ENCODE measurements around the gene SCN4A.
A peak's percentile ranks its signal among the peaks of the same experiment; 100 is the strongest.
"Not testable (repeated sequence)": the region's sequence is repeated elsewhere in the genome, so short reads cannot be mapped to it uniquely, and the experiment has no call there.

The SCN4A gene

GRCh38 chr17:63972796-63973195 is at the start of gene SCN4A:
Gene SCN4A, minus strand, starts transcription at chr17:63972918. Its CDS starts 77 bp downstream, at chr17:63972841.
- no peak within 1 kb of the TSS for H3K9ac ChIP-seq (ENCODE audit: low read length)
- no peaks in the 10 kb centered on the region for H3K4me1 ChIP-seq (ENCODE audit: control insufficient read depth, insufficient read depth, low read length)
- H3K4me3 ChIP-seq (ENCODE audit: low read length): no peak within 1 kb of the TSS
- no peaks in the 10 kb centered on the region for H3K27me3 ChIP-seq (ENCODE audit: control insufficient read depth, insufficient read depth, low read length)
- H3K36me3 ChIP-seq (ENCODE audit: control insufficient read depth, insufficient read depth, low read length): no peaks in the 10 kb centered on the region
- H3K27ac ChIP-seq (ENCODE audit: low read depth, low read length): no peak within 1 kb of the TSS

- Histone ChIP-seq H3K4me3 (ENCODE audit: low read length) (peak within 1 kb of the TSS; percentile 73), H3K4me1 (ENCODE audit: control insufficient read depth, insufficient read depth, low read length) (no peaks in the 10 kb centered on the region), H3K36me3 (ENCODE audit: control insufficient read depth, insufficient read depth, low read length) (no peaks in the 10 kb centered on the region), H3K27ac (ENCODE audit: low read depth, low read length) (peak within 1 kb of the TSS; percentile 14), H3K27me3 (ENCODE audit: control insufficient read depth, insufficient read depth, low read length) (no peaks in the 10 kb centered on the region), H3K9ac (ENCODE audit: low read length) (peak within 1 kb of the TSS; percentile 54)
Measured at GRCh38 chr17:64020056-64020766, 47.5 kb upstream of the SCN4A start, which contains the start of gene ICAM2. Gene ICAM2, minus strand, starts transcription at chr17:64020633. Its CDS starts 13,942 bp downstream, at chr17:64006691.

- H3K4me3 ChIP-seq (ENCODE audit: low read length): peak overlapping the region; percentile 73
- H3K4me1 ChIP-seq (ENCODE audit: control insufficient read depth, insufficient read depth, low read length); H3K36me3 ChIP-seq (ENCODE audit: control insufficient read depth, insufficient read depth, low read length); H3K27ac ChIP-seq (ENCODE audit: low read depth, low read length); H3K27me3 ChIP-seq (ENCODE audit: control insufficient read depth, insufficient read depth, low read length); H3K9ac ChIP-seq (ENCODE audit: low read length): not testable (repeated sequence)
Measured at GRCh38 chr17:64019551-64019961, 46.8 kb upstream of the SCN4A start.

- Histone ChIP-seq H3K27me3 (ENCODE audit: control insufficient read depth, insufficient read depth, low read length) (no peaks in the 10 kb centered on the region), H3K4me1 (ENCODE audit: control insufficient read depth, insufficient read depth, low read length) (no peaks in the 10 kb centered on the region), H3K9ac (ENCODE audit: low read length) (no peak overlapping the region), H3K27ac (ENCODE audit: low read depth, low read length) (no peak overlapping the region), H3K4me3 (ENCODE audit: low read length) (no peak overlapping the region), H3K36me3 (ENCODE audit: control insufficient read depth, insufficient read depth, low read length) (no peaks in the 10 kb centered on the region)
Measured at GRCh38 chr17:64017381-64017980, 44.8 kb upstream of the SCN4A start.

- Histone ChIP-seq H3K9ac (ENCODE audit: low read length) (no peak overlapping the region), H3K27ac (ENCODE audit: low read depth, low read length) (no peak overlapping the region), H3K36me3 (ENCODE audit: control insufficient read depth, insufficient read depth, low read length) (no peaks in the 10 kb centered on the region), H3K4me3 (ENCODE audit: low read length) (no peak overlapping the region), H3K4me1 (ENCODE audit: control insufficient read depth, insufficient read depth, low read length) (no peaks in the 10 kb centered on the region), H3K27me3 (ENCODE audit: control insufficient read depth, insufficient read depth, low read length) (no peaks in the 10 kb centered on the region)
Measured at GRCh38 chr17:64016974-64017373, 44.3 kb upstream of the SCN4A start.

- Histone ChIP-seq H3K27ac (ENCODE audit: low read depth, low read length) (no peak overlapping the region), H3K9ac (ENCODE audit: low read length) (no peak overlapping the region), H3K27me3 (ENCODE audit: control insufficient read depth, insufficient read depth, low read length) (no peaks in the 10 kb centered on the region), H3K4me1 (ENCODE audit: control insufficient read depth, insufficient read depth, low read length) (no peaks in the 10 kb centered on the region), H3K4me3 (ENCODE audit: low read length) (no peak overlapping the region), H3K36me3 (ENCODE audit: control insufficient read depth, insufficient read depth, low read length) (no peaks in the 10 kb centered on the region)
Measured at GRCh38 chr17:64016231-64016784, 43.6 kb upstream of the SCN4A start.

GRCh38 chr17:64015447-64015846 is 42.7 kb upstream of the SCN4A start:
- no peak overlapping the region for H3K27ac ChIP-seq (ENCODE audit: low read depth, low read length)

GRCh38 chr17:64009571-64010402 is 37.1 kb upstream of the SCN4A start:
- no peak overlapping the region for H3K27ac ChIP-seq (ENCODE audit: low read depth, low read length)
- H3K4me1 ChIP-seq (ENCODE audit: control insufficient read depth, insufficient read depth, low read length): no peaks in the 10 kb centered on the region
- no peaks in the 10 kb centered on the region for H3K27me3 ChIP-seq (ENCODE audit: control insufficient read depth, insufficient read depth, low read length)
- no peaks in the 10 kb centered on the region for H3K36me3 ChIP-seq (ENCODE audit: control insufficient read depth, insufficient read depth, low read length)
- H3K4me3 ChIP-seq (ENCODE audit: low read length): no peak overlapping the region
- H3K9ac ChIP-seq (ENCODE audit: low read length): no peak overlapping the region

More at GRCh38 chr17:64015447-64015846, 42.7 kb upstream of the SCN4A start:
- Histone ChIP-seq H3K4me3 (ENCODE audit: low read length) (no peak overlapping the region), H3K4me1 (ENCODE audit: control insufficient read depth, insufficient read depth, low read length) (no peaks in the 10 kb centered on the region), H3K9ac (ENCODE audit: low read length) (no peak overlapping the region), H3K27me3 (ENCODE audit: control insufficient read depth, insufficient read depth, low read length) (no peaks in the 10 kb centered on the region), H3K36me3 (ENCODE audit: control insufficient read depth, insufficient read depth, low read length) (no peaks in the 10 kb centered on the region)

GRCh38 chr17:64008830-64009229 is 36.1 kb upstream of the SCN4A start:
- Histone ChIP-seq H3K4me3 (ENCODE audit: low read length) (no peak overlapping the region), H3K27ac (ENCODE audit: low read depth, low read length) (no peak overlapping the region), H3K9ac (ENCODE audit: low read length) (no peak overlapping the region), H3K4me1 (ENCODE audit: control insufficient read depth, insufficient read depth, low read length) (no peaks in the 10 kb centered on the region), H3K27me3 (ENCODE audit: control insufficient read depth, insufficient read depth, low read length) (no peaks in the 10 kb centered on the region), H3K36me3 (ENCODE audit: control insufficient read depth, insufficient read depth, low read length) (no peaks in the 10 kb centered on the region)

- Histone ChIP-seq H3K4me3 (ENCODE audit: low read length) (no peak overlapping the region), H3K4me1 (ENCODE audit: control insufficient read depth, insufficient read depth, low read length) (no peaks in the 10 kb centered on the region), H3K36me3 (ENCODE audit: control insufficient read depth, insufficient read depth, low read length) (no peaks in the 10 kb centered on the region), H3K9ac (ENCODE audit: low read length) (no peak overlapping the region), H3K27ac (ENCODE audit: low read depth, low read length) (no peak overlapping the region), H3K27me3 (ENCODE audit: control insufficient read depth, insufficient read depth, low read length) (no peaks in the 10 kb centered on the region)
Measured at GRCh38 chr17:64008346-64008745, 35.6 kb upstream of the SCN4A start.

GRCh38 chr17:64007838-64008282 is 35.1 kb upstream of the SCN4A start:
- H3K27me3 ChIP-seq (ENCODE audit: control insufficient read depth, insufficient read depth, low read length): no peaks in the 10 kb centered on the region
- H3K9ac ChIP-seq (ENCODE audit: low read length): no peak overlapping the region
- H3K27ac ChIP-seq (ENCODE audit: low read depth, low read length): no peak overlapping the region

More at GRCh38 chr17:64007838-64008282, 35.1 kb upstream of the SCN4A start:
- Histone ChIP-seq H3K4me3 (ENCODE audit: low read length) (no peak overlapping the region), H3K4me1 (ENCODE audit: control insufficient read depth, insufficient read depth, low read length) (no peaks in the 10 kb centered on the region), H3K36me3 (ENCODE audit: control insufficient read depth, insufficient read depth, low read length) (no peaks in the 10 kb centered on the region)

Data from rectal smooth muscle tissue (tissue), 1 donor.